Left lobe of liver (tissue), 2 donors: Measurements from ENCODE around the gene SMAP1. TPM values are rescaled to one million over a fixed set of nuclear protein-coding genes. Genes with fewer than 3 reads are reported as not detected.
A peak's percentile ranks its signal among the peaks of the same experiment; 100 is the strongest.

Experiments used
- ATAC-seq: fragments of 200-7000 bp; cut with Tn5 transposase; one replicate; pipeline ENCODE4 v1.9.1; 2020; ENCODE audit warnings: mild to moderate bottlenecking, moderate library complexity
- DNase-seq: peaks from one replicate; pipeline ENCODE4 v3.0.0-alpha.2; 2020; ENCODE audit warnings: low spot score
- total RNA-seq: library from RNA; stranded (reverse); gene quantifications from one replicate; pipeline ENCODE4 v1.2.1, GENCODE V29; 2021
- donor health status: DM: no; HTN: no; CAD: no; lungs with moderate emphysema.
- donor health status: DM: no; HTN: yes; CAD: no.

The SMAP1 gene
- total RNA-seq, 1 donor from 2014 or later: 9.1 TPM

DNA sequence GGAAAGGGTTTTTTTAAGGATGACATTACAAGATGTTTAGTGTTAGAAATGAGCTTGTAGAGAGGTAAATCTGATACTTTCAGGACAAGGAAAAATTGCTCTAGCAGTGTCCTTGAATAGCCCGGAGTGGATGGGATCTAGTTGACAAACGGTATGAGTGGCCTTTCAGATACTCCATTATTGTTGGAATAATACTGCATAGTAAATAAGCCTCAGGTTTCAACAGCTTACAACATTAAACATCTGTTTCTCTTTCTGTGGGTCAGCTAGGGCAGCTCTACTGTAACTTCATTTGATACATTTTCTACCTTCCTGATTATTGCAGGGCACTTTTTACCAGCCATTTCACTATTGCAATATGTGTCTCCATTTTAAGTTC is 171.2 kb downstream of the SMAP1 start:
- DNase-seq (no peak), ATAC-seq (peak; percentile 16)

DNA sequence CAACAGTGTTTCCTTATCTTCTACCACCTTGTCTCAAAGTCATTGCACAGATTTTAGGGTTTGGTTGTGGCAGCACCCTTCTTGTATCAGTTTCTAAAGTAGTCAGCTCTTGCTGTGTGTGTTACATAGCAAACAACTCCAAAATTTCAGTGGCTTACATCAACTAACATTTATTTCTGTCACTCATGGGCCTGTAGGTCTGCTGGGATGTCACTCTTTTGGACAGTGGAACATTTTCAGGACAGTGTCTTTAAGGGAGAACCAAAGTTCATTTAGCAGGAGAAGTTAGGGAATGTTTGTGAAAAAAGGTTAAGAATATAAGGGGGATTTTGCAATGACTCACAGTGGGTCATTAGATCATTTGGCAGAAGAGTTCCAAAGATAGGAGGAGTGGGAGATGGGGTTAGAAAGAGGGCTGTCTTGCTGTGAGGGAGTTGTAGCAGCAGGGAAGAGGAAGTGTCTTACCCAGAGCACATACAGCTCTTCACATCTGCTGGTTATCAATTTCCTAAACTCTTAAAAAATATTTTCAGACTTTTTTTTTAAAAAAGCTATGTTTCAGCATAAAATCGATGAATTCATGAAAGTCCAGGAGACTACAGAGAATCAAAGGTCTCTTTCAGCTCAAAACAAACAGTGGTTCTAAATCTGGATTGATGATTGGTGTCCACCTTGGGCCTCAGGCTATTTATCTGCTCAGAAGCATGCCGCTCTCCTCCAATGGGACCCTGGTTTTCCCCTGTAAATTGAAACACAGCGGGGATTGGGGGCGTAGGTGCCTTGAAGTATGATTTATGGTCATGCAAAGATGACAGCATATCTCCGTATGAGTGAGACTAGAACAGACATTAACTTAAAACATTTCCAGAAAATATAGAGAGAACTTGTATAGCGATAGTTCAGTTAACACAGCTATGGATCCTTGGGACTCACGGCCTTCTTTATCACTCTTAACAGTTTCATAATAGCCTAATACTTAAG is 171.9 kb downstream of the SMAP1 start:
- ATAC-seq (peak; percentile 79), DNase-seq (no peak)

DNA sequence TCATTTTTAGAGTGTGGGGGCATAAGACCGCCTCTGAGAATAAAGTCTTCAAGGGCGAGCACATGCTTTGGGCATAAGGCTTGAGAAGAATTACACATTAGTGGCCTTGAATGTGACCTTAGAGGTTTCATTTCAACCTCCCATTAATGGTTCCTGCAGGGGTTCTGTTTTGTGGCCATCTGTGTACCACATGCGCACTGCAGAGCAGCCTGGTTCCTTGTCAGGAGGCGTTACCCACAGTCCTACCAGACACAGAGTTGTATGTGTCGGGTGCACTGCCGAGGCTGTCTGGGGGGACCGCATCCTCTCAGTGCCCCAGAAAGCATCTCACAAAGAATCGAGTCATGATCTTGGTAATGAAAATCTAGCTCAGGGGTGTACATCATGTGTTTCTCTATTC is 173.4 kb downstream of the SMAP1 start:
- DNase-seq (no peak), ATAC-seq (no peak)

DNA sequence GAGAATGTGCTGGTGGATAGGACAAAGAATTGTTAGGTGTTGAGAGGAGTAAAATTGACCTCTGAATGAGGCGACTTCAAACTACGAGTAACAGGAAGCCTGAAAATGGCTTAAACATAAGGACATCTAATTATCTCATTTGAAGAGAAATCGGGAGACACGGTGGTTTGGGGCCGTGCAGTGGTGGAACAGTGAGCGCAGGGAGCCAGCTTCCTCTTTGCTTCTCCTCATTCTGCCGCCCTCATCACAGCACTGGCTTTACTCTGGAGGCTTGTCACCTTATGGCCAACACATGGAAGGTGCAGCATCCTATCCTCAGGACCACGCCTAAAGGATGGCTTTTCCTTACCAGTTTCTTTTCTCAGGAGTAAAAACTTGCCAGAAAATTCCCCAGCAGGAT is 174.9 kb downstream of the SMAP1 start:
- DNase-seq (no peak), ATAC-seq (no peak)

DNA sequence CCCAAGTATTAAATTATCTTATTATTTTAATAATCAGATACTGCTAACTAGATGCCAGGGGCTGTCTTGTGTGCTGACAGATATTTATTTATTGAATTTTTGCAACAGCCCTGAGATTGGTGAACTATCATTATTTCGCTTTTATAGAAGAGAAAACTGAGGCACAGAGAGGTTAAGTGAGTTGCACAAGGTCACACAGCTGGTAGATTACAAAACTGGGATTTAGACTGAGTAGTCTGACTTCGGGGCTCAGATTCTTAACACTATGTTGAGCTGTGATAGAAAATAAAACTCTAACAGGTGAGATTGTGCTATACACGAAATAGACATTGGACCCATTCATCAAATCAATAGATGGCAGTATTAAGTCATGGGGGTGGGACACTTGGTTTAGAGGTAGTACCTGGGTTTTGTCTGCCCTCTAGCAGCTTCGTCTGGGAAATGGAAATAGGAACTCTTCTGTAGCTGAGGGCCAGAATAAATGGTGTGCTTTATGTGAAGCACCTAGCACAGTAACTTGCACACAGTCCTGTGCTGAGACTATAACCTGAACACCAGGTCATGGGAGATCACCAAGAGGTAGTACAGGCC is 175.7 kb downstream of the SMAP1 start:
- DNase-seq (no peak), ATAC-seq (peak; percentile 64)

DNA sequence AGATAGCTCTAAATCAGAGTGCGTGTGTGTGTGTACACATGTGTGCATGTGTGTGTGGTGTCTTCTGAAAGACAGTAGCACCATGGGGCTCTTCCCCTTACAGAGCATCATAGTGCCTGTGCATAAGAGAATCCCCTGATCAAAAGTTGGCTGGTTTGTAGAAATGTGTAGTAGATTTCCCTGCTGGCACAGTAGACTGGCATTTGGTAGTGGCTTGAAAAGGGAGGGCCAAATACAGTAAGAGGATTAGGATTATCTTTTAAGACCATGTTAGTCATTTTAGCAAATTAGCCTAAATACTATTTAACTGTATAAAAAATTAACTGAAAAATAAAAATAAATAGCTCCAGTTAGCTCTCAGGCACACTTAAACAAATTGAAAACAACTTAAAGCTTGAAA is 176.6 kb downstream of the SMAP1 start:
- no peak for ATAC-seq

DNA sequence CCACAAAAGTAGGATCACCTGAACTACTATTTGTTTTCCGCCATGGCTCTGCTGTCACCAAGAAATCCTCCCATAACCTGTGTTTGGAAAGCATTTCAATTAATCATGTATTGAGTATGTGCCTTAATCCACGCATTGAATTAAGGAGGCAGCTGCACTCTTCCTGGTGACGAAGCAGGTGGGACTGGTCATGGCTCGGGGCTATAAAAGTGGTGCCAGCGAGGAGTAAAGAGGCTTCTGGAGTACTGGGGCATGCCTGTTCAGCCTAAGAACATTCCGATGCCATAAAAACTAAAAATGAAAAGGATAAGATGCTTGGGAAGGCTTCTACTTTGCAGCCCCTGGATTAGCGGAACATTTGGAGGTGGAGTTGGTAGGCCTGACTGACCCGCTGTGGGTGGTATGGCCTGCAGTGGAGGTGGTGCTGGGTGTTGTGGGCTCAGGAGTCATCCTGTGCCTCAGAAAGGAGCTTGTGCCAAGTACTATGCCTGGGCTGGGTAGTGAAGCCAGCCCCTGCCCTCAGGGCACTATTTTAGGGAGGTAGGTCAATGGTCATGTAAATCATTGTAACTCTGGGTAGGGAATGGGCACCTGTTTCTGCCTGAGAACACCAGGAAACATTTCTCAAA is 178.6 kb downstream of the SMAP1 start:
- DNase-seq: no peak
- ATAC-seq: peak; percentile 44

More for the DNA sequence above, 176.6 kb downstream of the SMAP1 start:
- no peak for DNase-seq

DNA sequence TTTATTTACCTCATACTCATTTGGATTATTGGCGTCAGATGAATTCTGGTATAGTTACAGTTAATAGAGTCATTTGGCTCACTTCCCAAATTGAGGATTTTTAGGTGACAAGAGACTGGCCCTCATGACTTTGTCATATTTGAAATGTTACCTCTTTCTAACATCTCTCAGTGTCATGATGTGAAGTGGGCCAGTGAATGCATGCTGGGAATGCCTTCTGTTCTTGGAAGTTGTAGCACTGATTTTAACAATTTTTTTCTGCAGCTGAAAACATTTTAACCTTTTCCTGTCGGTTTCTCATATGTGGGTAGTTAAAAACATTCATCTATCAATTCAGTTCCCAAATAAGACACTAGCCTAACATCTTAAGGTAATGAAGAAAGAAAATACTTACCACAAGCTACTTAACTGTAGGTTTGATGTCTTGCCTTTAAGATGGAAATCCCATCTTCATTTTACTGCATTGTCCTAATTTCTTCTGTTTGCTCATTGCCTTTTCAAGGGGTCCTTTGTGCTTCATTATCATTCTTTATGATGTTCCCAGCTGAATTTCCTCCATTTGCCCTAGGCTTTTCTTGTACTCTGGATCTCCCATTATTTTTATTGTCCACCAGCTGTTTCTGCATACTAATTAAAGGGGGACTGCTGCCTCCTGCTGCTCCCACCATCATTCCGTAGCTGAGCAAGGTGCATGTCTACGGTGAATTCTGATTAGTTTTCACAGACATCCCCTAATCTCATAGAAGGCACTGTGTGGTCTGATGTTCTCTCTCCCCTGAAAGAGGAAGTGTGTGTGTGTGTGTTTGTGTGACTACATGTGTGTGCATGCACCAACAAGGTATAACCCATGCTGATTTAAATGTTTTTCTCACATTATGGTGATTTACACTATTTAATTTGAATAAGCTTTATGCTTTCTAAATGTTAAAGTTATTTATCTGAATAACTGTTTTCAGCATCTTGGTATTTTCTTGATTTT is 179.7 kb downstream of the SMAP1 start:
- ATAC-seq (no peak), DNase-seq (no peak)

DNA sequence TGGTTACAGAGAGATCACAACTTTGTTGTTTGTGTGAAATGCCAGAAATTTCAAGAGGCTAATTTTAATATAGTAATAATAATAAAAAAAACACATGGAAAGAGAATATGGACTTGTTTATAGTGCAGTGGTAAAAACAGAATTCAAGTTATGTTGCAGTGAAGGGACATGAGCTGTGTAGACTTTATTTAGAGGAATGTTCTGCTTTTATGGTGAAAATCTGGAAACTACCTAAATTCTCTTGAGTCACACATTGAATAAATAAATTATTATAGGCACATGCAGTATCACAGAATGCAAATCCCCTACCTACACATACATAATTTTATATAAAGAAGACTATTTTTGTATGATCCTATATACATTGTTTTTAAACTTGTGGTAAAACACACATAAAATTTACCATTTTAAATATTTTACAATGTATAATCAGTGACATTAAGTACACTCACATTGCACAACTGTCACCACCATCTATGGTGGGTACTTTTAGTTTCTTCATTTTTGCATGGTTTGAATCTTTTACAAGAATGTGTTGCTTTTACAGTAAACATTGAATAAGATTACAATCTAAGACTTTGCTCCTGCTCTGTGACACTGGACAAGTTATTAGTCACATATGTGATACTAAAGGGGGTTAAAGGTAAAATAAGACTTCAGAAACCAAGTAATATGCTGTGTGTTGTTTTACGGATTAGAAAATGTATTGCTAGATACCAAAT is 181.8 kb downstream of the SMAP1 start:
- ATAC-seq (peak; percentile 74), DNase-seq (no peak)

DNA sequence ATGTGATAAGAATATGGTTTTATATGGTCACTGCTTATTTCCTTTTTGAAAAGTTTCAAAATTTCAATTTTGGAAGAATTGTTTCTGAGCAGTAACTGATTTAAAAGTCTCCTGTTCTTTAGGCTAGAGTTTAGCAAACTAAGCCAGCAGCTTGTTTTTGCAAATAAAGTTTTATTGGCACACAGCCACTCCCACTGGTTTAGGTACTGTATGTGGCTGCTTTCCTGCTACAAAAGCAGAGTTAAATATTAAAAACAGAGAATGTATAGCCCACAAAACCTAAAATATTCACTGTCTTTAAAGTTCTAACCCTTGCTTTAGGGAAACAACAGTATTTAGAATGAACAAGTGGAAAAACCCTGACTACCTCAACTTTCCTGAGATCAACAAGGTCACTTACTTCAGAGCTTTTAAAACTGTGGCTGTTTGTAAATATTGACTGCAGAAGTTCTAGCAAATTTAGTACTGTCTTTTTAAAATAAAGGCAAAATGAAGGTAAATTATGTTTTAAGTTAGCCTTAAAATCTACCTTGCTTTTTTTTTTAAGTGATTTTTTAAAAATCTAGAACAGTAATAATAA is 185.1 kb downstream of the SMAP1 start:
- DNase-seq (no peak), ATAC-seq (no peak)

DNA sequence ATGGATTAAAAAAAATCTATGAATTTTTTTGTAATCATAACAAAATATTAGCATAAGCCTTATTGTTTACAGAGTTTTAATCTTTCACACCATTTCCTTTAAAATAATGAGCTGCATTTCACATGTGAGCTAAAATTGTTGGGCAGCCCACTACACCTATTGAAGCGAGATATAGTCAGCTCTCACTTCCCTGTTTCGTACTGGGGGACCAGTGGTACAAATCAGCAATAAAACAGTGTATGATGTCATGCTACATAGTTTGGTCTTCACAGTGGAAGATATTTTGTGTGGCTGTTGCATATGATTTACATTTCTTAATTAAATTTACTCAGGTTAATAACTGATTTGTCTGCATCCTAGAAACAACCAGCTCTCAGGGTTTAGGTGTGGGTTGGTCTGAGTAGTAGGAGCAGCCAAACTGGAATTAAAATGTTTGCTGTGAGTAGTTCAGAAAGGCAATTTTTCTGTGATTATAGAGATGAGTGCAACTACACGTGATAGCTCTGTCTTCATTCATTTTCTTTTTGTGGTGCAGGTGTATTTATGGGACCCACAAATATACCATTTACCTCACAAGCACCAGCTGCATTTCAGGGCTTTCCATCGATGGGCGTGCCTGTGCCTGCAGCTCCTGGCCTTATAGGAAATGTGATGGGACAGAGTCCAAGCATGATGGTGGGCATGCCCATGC is 189.8 kb downstream of the SMAP1 start:
- DNase-seq (no peak), ATAC-seq (no peak)

DNA sequence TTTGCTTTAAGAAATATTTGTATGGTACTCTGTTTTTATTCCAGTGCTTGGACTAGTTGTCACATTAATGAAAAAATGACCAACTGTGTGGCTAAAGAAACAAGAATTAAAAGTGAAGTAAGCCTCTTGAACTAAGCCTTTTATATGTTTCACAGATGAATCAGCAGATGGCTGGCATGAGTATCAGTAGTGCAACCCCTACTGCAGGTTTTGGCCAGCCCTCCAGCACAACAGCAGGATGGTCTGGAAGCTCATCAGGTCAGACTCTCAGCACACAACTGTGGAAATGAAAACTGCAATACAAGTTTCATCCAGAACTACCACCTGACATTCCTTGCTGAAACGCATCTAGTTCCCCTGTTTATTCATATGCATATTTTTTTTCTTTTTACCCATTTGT is 192.4 kb downstream of the SMAP1 start:
- no peak for DNase-seq
- no peak for ATAC-seq

DNA sequence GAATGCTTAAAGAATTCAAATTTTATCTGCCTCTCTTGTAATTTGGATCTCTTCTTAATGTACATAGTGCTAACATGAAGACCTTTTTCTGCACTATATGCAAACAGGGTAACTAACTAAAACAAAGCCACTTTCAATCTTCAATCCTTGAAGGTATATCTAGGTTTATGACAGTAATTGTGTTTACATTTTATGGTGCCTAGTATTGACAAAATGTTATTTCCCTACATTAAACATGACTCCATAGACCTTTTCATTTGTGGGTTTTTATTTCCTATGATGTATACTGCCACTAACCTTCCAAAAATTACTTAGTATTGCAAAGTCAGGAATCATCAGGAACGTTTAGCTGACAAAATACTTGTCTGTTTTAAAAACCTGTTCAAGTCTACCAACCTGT is 193.2 kb downstream of the SMAP1 start:
- no peak for DNase-seq
- no peak for ATAC-seq

DNA sequence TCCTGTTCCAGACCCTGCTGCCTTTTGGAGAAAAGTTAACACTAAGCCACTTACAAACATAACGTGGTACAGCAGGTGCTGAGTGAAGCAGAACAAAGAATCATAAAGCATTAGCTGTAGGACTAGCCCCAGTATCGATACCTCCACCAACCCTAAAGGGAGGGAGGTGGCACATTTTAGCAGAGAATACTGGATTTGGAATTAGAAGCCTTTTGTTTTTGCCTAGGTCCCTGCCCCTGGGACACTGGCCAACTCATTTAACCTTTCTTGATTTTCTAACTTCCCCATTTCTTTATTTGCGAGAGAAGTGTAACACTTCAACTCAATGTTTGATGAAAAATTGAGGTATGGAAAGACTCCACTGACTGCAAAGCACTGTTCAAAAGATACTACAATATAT is 195.7 kb downstream of the SMAP1 start:
- ATAC-seq: no peak
- no peak for DNase-seq

DNA sequence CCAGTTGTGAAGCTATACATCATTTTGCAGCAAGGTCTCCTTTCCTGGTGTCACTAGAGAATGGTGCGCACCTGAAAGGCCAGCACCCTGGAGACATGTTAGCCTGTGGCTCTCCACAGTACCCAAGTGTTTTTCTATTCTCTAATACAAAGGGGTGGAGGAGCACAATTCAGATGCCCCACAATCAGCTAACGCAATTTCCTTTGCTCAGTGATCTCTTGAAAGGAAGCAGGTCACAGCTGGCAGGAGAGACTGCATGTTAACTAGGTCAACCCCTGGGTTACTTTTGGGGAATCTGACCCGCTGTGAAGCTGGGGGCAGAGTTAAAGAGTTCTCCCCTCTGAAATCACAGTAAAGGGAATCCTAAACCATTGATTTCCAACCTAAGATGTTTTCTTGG is 196.7 kb downstream of the SMAP1 start:
- ATAC-seq: no peak
- no peak for DNase-seq

DNA sequence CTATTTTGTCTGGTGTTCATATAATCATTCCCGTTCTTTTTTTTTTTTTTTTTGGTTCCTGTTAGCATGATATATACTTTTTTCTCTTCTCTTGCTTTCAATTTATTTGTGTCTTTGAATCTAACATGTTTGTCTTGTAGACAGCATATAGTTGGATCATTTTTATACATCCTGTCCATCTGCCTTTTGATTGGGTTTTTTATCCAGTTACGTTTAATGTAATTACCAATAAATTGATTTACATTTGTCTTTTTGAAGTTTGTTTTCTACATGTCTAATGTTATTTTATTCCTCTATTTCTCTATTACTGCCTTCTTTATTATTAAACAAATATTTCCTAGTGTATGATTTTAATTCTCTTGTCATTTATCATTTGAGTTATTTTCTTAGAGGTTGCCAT is 204.8 kb downstream of the SMAP1 start:
- no peak for ATAC-seq
- DNase-seq: no peak

DNA sequence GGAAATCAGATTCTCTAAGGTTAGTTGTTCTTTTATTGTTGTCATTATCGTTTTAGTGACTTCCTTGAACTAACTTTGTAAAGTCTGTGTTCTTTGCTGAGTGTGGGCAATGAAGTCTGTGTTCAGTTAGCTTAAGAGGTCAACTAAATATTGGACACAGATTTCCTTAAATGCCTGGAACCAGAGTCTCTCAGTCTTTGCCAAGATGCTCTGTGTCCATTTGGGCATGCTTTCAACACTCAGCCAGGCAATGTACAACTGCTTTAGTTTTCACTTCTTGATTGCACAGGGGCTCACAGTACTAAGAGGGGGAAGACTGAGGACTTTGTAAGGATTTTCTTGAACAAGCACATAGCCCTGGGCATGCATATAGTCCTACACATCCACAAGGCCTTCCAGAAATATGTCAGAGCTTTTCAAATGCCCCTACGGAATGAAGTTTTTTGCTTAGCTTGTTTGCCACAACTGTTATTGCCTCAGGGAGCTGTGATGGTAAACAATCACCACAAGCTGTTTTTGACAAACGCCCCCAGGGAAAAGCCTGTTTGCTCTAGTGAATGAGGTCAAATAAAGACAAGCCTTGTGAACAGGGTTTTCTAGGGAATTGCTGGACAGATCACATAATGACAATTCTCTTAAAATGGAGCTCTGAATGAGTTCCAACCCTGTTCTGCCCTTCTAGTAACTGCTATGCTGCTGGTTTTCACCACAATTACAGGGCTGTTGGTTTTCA is 206.7 kb downstream of the SMAP1 start:
- DNase-seq (no peak), ATAC-seq (no peak)

DNA sequence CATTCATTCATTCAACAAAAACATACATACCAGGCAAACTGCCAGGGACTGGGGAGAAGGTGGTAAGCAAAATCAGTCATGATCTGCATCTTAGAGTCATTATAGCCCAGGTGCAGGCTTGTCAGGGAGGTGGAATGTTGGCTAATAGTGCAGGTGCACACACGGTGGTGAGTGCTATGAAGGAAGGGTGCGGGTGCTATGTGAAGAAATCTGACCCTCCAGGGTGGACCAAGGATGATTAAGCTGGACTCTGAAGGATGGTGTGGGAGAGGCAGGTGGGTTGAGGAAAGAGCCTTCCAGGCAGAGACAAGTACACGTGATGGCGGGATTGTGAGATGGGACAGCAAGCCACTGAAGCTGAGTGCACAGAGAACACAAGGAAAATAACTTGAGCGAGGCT is 211.8 kb downstream of the SMAP1 start:
- DNase-seq: no peak
- no peak for ATAC-seq
